HG03175 (cell line): Measurements from ENCODE around the gene RHNO1.
A peak's percentile ranks its signal among the peaks of the same experiment; 100 is the strongest.

Source experiments
- ATAC-seq: cut with Tn5 transposase; IDR thresholded peaks from one replicate; pipeline ENCODE4 v1.9.1; 2021; ENCODE audit warnings: mild to moderate bottlenecking, moderate library complexity; ENCODE audit not compliant: unreplicated experiment

The RHNO1 gene

GRCh38 chr12:2877047-2877952 lies at the start of gene RHNO1, which contains the start of gene FOXM1:
Gene RHNO1 (plus strand): TSS chr12:2877223. CDS start chr12:2885367, 8,144 bp downstream.
Gene FOXM1 (minus strand): TSS chr12:2877174. CDS start chr12:2874478, 2,696 bp downstream.
- ATAC-seq = peak; percentile 74

DNA sequence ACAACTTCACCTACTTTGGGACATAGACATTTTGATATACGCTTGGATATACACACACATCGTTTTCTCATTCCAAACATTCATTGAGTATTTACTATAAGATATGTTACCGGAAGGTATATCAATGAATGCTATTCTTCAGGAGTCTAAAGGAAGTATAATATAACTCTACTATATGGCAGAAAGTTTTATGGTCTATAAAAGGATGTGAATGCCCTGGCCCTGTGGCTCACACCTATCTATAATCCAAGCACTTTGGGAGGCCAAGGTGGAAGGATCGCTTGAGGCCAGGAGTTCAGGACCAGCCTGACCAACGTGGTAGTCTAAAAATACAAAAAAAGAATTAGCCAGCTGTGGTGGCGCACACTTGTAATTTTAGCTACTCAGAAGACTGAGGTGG lies 47.7 kb upstream of the RHNO1 start:
- ATAC-seq = no peak

DNA sequence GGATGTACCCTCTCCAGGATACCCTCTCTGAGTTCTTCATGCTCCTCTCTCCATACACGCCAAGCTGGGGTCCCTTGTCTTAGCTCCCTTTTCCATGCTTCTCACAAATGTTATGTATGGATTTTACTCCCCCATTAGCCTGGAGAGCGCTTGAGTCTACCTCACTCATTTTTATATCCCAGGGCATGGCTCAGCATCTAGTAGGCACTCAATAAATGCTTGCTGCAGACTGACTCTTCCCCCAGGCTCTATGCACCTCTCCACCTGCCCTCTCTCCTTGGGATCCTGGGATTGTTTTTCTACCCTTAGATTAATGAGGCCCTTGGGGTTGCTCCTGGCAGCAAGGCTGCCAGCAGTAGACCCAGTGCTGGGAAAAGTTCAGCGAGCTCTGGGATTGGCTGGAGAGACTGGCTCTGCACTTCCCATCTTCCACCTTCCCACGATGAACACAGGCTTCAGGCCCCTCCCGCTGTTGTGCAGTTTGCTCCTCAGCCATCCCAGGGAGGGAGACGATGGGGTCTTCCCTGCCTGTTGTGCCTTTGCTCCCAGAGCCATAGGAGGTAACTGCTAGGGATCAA lies 44.4 kb upstream of the RHNO1 start:
- no peak for ATAC-seq

- ATAC-seq = no peak
Measured at GRCh38 chr12:2833327-2833726, 43.7 kb upstream of the RHNO1 start.

- no peak for ATAC-seq
Measured at GRCh38 chr12:2833810-2834209, 43.2 kb upstream of the RHNO1 start.

DNA sequence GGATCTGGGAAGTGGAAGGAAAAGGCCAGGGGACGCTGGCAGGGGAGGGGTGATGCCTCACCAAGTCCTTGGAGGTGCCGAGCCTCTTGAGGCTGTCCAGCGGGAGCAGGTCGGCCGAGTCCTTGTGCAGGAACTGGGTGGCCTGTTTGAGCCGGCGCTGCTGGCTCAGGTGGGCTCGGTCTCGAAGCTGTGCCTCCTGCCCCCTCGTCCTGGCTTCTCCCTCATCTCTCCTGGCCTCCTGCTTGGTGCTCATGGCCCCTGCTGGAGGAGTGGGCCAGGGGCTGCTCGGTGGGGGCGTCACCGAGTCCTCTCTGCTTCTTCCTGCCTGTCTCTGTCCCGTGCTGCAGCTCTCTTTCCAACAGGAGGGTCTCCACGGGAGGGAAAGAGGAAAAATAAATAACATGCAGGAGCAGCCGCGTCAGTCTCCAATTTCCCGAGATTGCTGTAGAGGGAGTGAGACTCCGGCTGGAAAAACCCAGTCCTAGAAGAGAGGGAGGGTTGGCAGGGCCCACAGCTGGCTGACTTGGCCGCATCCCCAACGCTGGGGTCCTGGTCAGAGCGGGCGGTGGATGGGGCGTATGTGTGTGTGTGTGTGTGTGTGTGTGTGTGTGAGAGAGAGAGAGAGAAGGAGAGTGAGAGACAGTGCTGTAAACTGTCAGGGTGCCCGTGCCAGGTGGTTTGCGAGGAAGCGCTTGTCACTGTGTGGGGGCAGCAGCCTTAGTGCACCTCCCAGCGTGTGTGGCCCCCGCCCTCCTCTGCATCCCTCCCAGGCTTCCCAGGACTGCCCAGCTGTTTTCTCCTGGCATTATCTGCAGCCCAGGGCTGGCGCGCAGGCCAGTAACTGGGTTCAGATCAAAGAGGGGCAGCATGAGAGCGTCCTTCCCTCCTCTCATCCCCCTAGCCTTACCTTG lies 42.2 kb upstream of the RHNO1 start, which contains the start of gene NRIP2:
NRIP2 (minus strand) TSS at position 455 of the 911 bp plus-strand sequence; CDS start at position 403, 52 bp downstream.
- ATAC-seq = no peak

DNA sequence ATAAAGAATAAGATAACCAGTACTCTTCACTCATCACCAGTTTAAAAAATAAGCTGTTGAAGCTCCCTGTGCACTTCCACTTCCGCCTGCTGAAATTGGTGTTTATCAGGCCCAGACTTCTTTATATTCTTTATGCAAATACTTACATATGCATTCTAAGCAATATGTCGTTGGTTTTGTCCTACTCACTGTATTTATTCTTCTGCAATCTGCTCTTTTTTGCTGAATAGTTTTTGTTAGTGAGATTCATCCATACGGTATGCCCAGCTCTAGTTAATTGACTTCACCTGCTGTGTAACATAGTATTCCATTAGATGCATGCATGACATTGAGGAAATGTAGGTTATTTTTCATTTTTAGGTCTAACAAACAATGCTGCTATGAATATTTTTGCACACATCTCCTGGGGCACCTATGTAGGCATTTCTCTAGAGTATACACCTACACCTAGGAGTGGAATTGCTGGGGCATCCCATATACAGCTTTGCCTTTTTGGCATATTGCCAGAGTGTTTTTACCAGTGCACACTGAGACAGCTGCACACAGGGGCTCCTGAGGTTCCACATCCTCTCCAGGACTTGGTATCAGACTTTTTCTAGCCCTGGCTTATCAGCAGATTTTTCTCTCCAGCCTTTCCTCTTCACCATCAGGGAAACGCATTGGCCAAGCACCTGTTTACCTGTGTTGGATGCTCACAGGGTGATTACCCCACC lies 41.2 kb upstream of the RHNO1 start:
- ATAC-seq = no peak

DNA sequence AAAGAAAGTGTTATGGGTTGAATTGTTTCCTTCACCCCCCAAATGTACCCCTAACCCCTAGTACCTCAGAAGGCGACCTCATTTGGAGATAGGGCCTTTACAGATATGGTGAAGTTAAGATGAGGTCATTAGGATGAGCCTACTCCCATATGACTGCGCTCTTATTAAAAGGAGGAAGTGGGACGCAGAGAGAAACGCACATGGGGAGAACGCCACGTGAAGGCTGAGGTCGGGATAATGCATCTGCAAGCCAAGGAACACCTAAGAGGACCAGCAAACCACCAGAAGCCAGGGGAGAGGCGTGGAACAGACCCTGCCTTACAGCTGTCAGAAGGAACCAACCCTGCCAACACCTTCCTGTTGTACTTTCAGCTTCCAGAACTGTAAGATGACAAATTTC lies 40.4 kb upstream of the RHNO1 start:
- no peak for ATAC-seq

DNA sequence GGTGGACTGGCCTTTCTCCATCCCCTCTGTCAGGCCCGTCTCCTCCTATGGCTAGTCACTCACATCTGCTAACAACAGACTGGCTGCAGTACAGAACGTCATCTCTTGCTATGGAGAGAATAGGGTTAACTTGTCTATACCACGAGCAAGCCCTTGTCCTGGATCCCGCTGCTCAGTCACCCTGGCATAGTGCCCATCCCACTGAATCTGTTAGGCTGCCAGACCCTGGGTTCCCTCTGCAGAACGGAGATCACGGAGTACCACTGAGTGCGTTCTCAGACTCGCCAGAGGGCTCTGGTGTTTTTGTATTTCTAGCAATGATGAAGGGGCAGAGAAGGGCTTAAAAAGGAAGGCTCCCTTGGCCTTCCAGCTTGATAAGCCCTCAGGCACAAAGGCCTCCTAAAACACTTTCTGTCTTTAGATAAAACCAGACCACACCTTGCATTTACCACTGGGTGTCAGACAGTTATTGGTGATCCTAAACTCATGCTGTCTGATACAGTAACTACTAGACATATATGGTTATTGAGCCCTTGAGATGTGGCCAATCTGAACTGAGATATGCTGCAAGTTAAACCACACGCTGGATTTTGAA lies 35.9 kb upstream of the RHNO1 start:
- ATAC-seq = no peak

GRCh38 chr12:2842948-2843347 lies 34.1 kb upstream of the RHNO1 start:
- no peak for ATAC-seq

DNA sequence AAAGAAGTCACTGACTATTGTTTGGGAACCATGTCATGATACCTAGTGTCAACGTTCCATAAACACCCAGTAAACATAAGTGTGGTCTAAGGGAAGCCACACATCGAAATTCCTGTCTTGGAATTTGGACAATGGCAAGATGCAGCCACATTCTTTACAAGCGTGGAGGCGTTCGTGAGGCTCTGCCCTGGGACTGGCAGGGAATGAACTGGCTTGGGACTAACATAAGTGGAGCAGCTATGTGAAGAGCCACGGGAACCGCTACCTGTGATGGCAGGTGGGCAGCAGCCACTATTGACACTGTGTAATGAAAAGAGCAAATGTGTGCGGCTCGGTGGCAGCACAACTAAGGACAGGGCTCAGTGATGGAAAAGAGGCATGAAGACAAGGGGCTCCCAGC lies 32.2 kb upstream of the RHNO1 start:
- no peak for ATAC-seq

GRCh38 chr12:2845280-2845679 lies 31.7 kb upstream of the RHNO1 start:
- ATAC-seq = no peak

GRCh38 chr12:2851931-2852330 lies 25.1 kb upstream of the RHNO1 start:
- ATAC-seq = no peak

DNA sequence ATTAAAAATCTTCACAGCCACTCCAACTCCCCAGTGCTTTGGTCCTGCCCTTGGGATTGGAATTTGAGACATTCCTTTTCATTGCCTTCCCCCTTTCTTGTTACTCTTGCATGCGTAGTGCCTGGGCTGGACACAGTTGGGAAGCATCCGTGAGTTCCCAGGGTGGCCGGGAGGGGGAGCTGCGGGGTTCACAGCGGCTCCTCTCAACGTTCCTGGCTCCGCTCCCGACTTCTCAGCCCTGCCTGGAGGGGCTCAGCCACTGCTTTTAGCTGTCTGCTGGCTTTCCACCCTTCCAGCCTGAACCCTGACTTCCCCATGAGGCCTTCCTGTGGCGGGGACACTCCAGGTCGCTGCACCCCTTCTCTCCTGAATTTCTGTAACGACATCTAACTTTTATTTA lies 23.4 kb upstream of the RHNO1 start:
- no peak for ATAC-seq

GRCh38 chr12:2854669-2855453 lies 22.2 kb upstream of the RHNO1 start:
- no peak for ATAC-seq

DNA sequence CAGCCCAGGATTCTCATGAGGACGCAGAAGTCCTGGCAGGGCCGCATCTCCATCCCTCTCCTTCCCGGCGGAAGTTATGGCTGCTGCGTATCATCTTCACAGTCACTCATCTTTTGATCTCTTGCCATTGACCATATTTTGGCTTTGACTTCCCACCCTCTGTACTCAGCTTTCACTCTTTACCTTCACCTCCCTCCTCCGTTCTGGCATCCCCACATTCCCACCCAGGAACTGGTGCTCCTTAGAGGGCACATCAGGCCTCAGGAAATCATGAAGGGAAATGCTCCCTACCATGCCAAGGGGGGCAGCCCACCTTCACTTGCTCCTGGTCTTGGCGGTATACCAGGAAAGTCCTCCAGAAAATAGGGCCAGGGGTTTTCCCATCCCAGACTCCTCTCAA lies 21.5 kb upstream of the RHNO1 start:
- no peak for ATAC-seq

GRCh38 chr12:2856051-2856450 lies 21.0 kb upstream of the RHNO1 start:
- ATAC-seq = no peak

DNA sequence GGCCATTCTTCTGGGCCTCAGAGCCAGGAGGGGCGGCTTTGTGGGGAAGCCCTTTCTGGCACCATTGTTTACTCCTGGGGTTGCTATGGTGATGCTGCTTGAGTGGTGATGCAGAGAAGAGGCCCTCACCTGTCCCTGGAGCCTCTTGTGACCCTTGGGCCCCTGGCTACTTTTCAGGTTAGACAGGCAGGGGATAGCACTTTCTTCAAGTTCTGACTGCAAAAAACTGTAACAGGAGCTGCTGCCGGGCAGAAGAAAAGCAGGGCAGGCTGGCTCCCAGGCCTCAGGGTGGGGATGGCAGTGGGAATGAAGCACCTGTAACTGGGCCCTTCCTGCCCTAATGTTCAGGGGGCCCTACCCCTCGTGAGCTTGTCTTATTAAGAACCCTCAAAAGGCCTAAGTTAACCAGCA lies 20.0 kb upstream of the RHNO1 start, which contains the start of gene TEX52:
TEX52 (minus strand) TSS at position 19 of the 411 bp plus-strand sequence; CDS start at position 6, 13 bp downstream.
- no peak for ATAC-seq

- no peak for ATAC-seq
Measured at GRCh38 chr12:2857576-2857975, 19.4 kb upstream of the RHNO1 start.
